PC-9 (cell line): ENCODE data around the gene LACC1. TPM values are rescaled to one million over a fixed set of nuclear protein-coding genes. Genes with fewer than 3 reads are reported as not detected.

ENCODE experiments used
- BruUV-seq: library from RNA; stranded (reverse); fragments of 400-500 nt; replicated peaks from 2 replicates; lab custom pipeline; 2021; lab: Mats Ljungman, UMichigan
- CTCF ChIA-PET: fragments of 300-600 bp; sonication (Branson Sonifier 250); formaldehyde crosslinking; loops from one replicate; lab custom pipeline; 2022; ENCODE audit warnings: antibody characterized with exemption; lab: Charles Lee
- POLR2A ChIA-PET: fragments of 300-600 bp; sonication (Branson Sonifier 250); formaldehyde crosslinking; loops from one replicate; lab custom pipeline; 2022; ENCODE audit warnings: antibody characterized with exemption; ENCODE audit not compliant: unreplicated experiment; lab: Charles Lee
- DNase-seq, 2 experiments: peaks; one replicate each; pipeline versions ENCODE4 v3.0.0 to v3.0.0-alpha.2; 2015 to 2022; ENCODE audit warnings: mixed read lengths in 1 of 2
- H2AFZ ChIP-seq: fragments of 200-600 bp; sonication (generic); 2 replicates; pipeline ENCODE4 v1.8.1; 2017; ENCODE audit warnings: antibody characterized with exemption
- H3F3A ChIP-seq: fragments of 200-600 bp; sonication (generic); 2 replicates; pipeline ENCODE4 v1.8.1; 2017; ENCODE audit warnings: antibody characterized with exemption, mild to moderate bottlenecking, low read depth; ENCODE audit not compliant: insufficient read depth
- H3K27ac ChIP-seq: fragments of 200-600 bp; sonication (generic); 2 replicates; pipeline ENCODE4 v1.6.1; 2016; ENCODE audit warnings: mixed run types
- H3K27me3 ChIP-seq: fragments of 200-600 bp; sonication (generic); 2 replicates; pipeline ENCODE4 v1.6.1; 2016; ENCODE audit warnings: low read depth, mixed run types; ENCODE audit not compliant: insufficient read depth
- H3K36me3 ChIP-seq: fragments of 200-600 bp; sonication (generic); 2 replicates; pipeline ENCODE4 v1.6.1; 2016; ENCODE audit warnings: low read depth, mixed run types
- H3K4me1 ChIP-seq: fragments of 200-600 bp; sonication (generic); replicated peaks from 2 replicates; pipeline ENCODE4 v1.6.1; 2016; ENCODE audit warnings: mixed run types; ENCODE audit not compliant: insufficient read depth
- H3K4me2 ChIP-seq: fragments of 200-600 bp; sonication (generic); 2 replicates; pipeline ENCODE4 v1.6.1; 2017; ENCODE audit warnings: mixed run types
- H3K4me3 ChIP-seq: fragments of 200-600 bp; sonication (generic); 2 replicates; pipeline ENCODE4 v1.6.1; 2016; ENCODE audit warnings: mixed run types
- H3K79me2 ChIP-seq: fragments of 200-600 bp; sonication (generic); 2 replicates; pipeline ENCODE4 v1.6.1; 2017; ENCODE audit warnings: low read depth, mixed run types
- H3K9me2 ChIP-seq: fragments of 200-600 bp; sonication (generic); 2 replicates; pipeline ENCODE4 v1.8.1; 2017; ENCODE audit warnings: mild to moderate bottlenecking; ENCODE audit not compliant: insufficient read depth
- H3K9me3 ChIP-seq: fragments of 200-600 bp; sonication (generic); 2 replicates; pipeline ENCODE4 v1.8.1; 2016; ENCODE audit warnings: low read depth; ENCODE audit not compliant: insufficient read depth
- H4K20me1 ChIP-seq: fragments of 200-600 bp; sonication (generic); 2 replicates; pipeline ENCODE4 v1.8.1; 2017; ENCODE audit not compliant: insufficient read depth
- CTCF ChIP-seq: fragments of 200-600 bp; sonication (generic); conservative IDR thresholded peaks from 2 replicates; pipeline ENCODE4 v1.6.1; 2017; ENCODE audit warnings: mixed run types, antibody characterized with exemption, mild to moderate bottlenecking, moderate library complexity
- EZH2 ChIP-seq: fragments of 200-600 bp; sonication (generic); IDR thresholded peaks from 2 replicates; pipeline ENCODE4 v1.8.0; 2017; ENCODE audit warnings: antibody characterized with exemption, low read depth
- intact Hi-C: fragments of 100-400 bp; cut with micrococcal nuclease; formaldehyde crosslinking; loops from one replicate; pipeline ENCODE4 v1.10.0; 2022; ENCODE audit not compliant: unreplicated experiment
- total RNA-seq: library from RNA; stranded (reverse); gene quantifications from 2 replicates; pipeline ENCODE4 v1.2.3, GENCODE V29; 2021

Gene LACC1
- total RNA-seq, 1 experiment from 2014 or later, result 2.4 TPM

GRCh38 chr13:43939086-43939485 is 59.4 kb downstream of the LACC1 start:
- DNase-seq, result peak in 1 of 2 experiments; percentile 4
- 0 out of 2 replicates have a peak overlapping the region, but pooled peaks have one; percentile 10 for H3K4me2 ChIP-seq
- no peak overlapping the region for H3K4me3 ChIP-seq
- H3F3A ChIP-seq, result no peaks in the 10 kb centered on the region
- H3K9me2 ChIP-seq, result no peaks in the 10 kb centered on the region
- BruUV-seq, result no TSS peak
- H3K27me3 ChIP-seq, result no peaks in the 10 kb centered on the region
- intact Hi-C loops, result no loop called here
- TF ChIP-seq EZH2 (no peak), CTCF (no peak)
- H3K9me3 ChIP-seq, result no peaks in the 10 kb centered on the region
- H3K4me1 ChIP-seq, result 0 out of 2 replicates have a peak, but pooled peaks cover 9% of the 10 kb centered on the region
- H3K27ac ChIP-seq, result no peak overlapping the region
- H3K36me3 ChIP-seq, result no peaks in the 10 kb centered on the region
- CTCF ChIA-PET, result no interaction called here
- POLR2A ChIA-PET, result no interaction called here
- H4K20me1 ChIP-seq, result no peaks in the 10 kb centered on the region
- no peak overlapping the region for H2AFZ ChIP-seq
- no peaks in the 10 kb centered on the region for H3K79me2 ChIP-seq

- no peak for DNase-seq
- Histone ChIP-seq H3K27me3 (no peaks in the 10 kb centered on the region), H2AFZ (no peak overlapping the region), H3K4me3 (no peak overlapping the region), H3K4me2 (no peak overlapping the region), H3K9me2 (no peaks in the 10 kb centered on the region), H4K20me1 (no peaks in the 10 kb centered on the region), H3F3A (no peaks in the 10 kb centered on the region), H3K27ac (no peak overlapping the region), H3K36me3 (no peaks in the 10 kb centered on the region), H3K9me3 (no peaks in the 10 kb centered on the region), H3K79me2 (no peaks in the 10 kb centered on the region), H3K4me1 (0 out of 2 replicates have a peak, but pooled peaks cover 9% of the 10 kb centered on the region)
- ChIA-PET CTCF (no interaction called here), POLR2A (no interaction called here)
- intact Hi-C loops, result no loop called here
- BruUV-seq, result no TSS peak
- no peak for TF ChIP-seq CTCF
- no peak for TF ChIP-seq EZH2
Observed at GRCh38 chr13:43942286-43942685, 62.6 kb downstream of the LACC1 start.

Other genes starting within 250 kb of the LACC1 start
- 0.35 and 0.38 TPM in 2 replicates for gene ENOX1, start 92.9 kb upstream of the LACC1 start, total RNA-seq
- gene CCDC122, start 164 bp upstream of the LACC1 start, total RNA-seq, result 7.4 and 7.9 TPM in 2 replicates